ENCODE results near the gene MEX3D. TPM values are rescaled to one million over a fixed set of nuclear protein-coding genes. Genes with fewer than 3 reads are reported as not detected.

Gene MEX3D
- total and polyA plus RNA-seq, 3 donors from 2014 or later, result 45.6 to 211 (median 127) TPM

DNA sequence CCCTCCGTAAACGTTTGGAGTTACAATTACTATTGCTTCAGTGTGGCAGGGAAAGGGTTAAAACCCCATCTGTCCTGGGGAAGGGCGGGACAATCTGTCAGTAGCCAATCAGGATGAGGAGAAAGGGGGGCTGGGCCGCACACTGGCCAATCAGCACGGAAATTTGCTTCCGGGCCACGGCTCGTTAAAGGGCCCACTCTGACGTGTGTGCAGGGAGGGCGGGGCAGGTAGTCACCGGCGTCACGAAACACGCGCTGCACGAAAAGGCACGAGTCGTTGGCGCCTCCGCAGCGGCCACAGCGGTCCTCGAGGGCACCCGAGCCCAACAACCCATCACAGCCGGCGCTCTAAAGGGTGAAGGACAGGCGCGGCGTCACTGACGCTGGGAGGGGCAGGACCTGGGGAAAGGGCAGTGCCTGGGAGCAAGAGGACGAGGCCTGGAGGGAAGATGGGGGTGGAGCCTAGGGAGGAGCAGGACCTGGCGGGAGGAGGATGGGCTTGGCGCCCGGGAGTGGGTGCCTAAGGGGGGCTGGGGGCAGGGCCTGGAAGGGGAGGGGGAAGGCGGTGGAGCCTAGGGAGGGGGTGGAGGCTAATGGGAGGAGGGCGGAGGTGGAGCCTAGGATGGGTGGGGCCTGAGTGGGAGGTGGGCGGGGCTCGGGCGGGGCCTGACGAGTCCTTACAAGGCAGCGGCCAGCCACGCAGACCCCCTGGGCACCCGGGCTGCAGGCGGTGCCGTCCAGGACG lies 60.2 kb downstream of the MEX3D start:
- no peaks in the 10 kb centered on the region for H3K27me3 ChIP-seq

GRCh38 chr19:1507192-1507660 lies 60.9 kb downstream of the MEX3D start:
- peak overlapping the region; percentile 84 to 89 for H3K27ac ChIP-seq
- H3K36me3 ChIP-seq (ENCODE audit: low read depth, missing control alignments), result no peaks in the 10 kb centered on the region
- DNase-seq, result no peak
- no peaks in the 10 kb centered on the region for H3K27me3 ChIP-seq
- peaks cover 32% of the 10 kb centered on the region for H3K4me1 ChIP-seq
- peak overlapping the region in 1 of 2 donors; percentile 57 for H3K4me3 ChIP-seq
- WGBS, 2 donors, result 63 to 94% methylated on average over 2 to 23 of the region's 23 CpGs
- no peaks in the 10 kb centered on the region for H3K9me3 ChIP-seq
- TF ChIP-seq POLR2A (IDR thresholded peaks at IDR 0.05) (no peak), CTCF (IDR thresholded peaks at IDR 0.05) (no peak)
- intact Hi-C loops (cut with DNase I; ENCODE audit: low total_unique reads), result no loop called here

More for the DNA sequence above, 60.2 kb downstream of the MEX3D start:
- H3K4me1 ChIP-seq, result peaks cover 32% of the 10 kb centered on the region
- intact Hi-C loops (cut with DNase I; ENCODE audit: low total_unique reads), result no loop called here
- peak overlapping the region; percentile 39 to 57 for H3K4me3 ChIP-seq
- peak overlapping the region; percentile 84 to 89 for H3K27ac ChIP-seq
- WGBS, 2 donors, result 1% methylated on average over 23 to 35 of the region's 46 CpGs
- no peaks in the 10 kb centered on the region for H3K36me3 ChIP-seq (ENCODE audit: low read depth, missing control alignments)
- peak in 2 of 3 experiments; percentile 22 to 24 for TF ChIP-seq CTCF (IDR thresholded peaks at IDR 0.05)
- TF ChIP-seq POLR2A (IDR thresholded peaks at IDR 0.05), result no peak
- peak; percentile 95 for DNase-seq
- no peaks in the 10 kb centered on the region for H3K9me3 ChIP-seq

GRCh38 chr19:1505991-1506881 lies 61.9 kb downstream of the MEX3D start:
- H3K27ac ChIP-seq, result no peak overlapping the region
- 90 to 96% methylated on average over 31 to 45 of the region's 45 CpGs for WGBS, 2 donors
- TF ChIP-seq POLR2A (IDR thresholded peaks at IDR 0.05) (no peak), CTCF (IDR thresholded peaks at IDR 0.05) (no peak)
- H3K27me3 ChIP-seq, result no peaks in the 10 kb centered on the region
- no peaks in the 10 kb centered on the region for H3K36me3 ChIP-seq (ENCODE audit: low read depth, missing control alignments)
- H3K4me3 ChIP-seq, result no peak overlapping the region
- DNase-seq, result no peak
- intact Hi-C loops (cut with DNase I; ENCODE audit: low total_unique reads), result no loop called here
- peaks cover 26% of the 10 kb centered on the region for H3K4me1 ChIP-seq
- H3K9me3 ChIP-seq, result no peaks in the 10 kb centered on the region

DNA sequence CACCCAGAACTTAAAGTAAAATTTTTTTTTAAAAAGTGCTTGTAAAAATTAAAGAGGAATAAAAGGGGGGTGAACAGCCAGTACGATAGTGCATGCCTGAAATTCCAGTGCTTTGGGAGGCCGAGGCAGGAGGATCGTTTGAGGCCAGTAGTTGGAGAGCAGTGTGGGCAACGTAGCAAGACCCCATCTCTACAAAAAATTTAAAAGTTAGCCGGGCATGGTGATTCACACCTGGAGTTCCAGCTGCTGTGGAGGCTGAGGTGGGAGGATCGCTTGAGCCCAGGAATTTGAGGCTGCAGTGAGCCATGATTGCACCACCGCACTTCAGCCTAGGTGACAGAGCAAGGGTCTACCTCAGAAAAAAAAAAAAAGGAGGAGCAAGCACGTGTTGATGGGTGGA lies 63.1 kb downstream of the MEX3D start:
- DNase-seq, result no peak
- Histone ChIP-seq H3K27me3 (no peaks in the 10 kb centered on the region), H3K36me3 (ENCODE audit: low read depth, missing control alignments) (no peaks in the 10 kb centered on the region), H3K9me3 (no peaks in the 10 kb centered on the region), H3K27ac (no peak overlapping the region), H3K4me1 (peaks cover 21% of the 10 kb centered on the region), H3K4me3 (no peak overlapping the region)
- intact Hi-C loops (cut with DNase I; ENCODE audit: low total_unique reads), result no loop called here
- no peak for TF ChIP-seq CTCF (IDR thresholded peaks at IDR 0.05)
- TF ChIP-seq POLR2A (IDR thresholded peaks at IDR 0.05), result no peak
- 73 to 85% methylated on average over 8 of the region's 8 CpGs for WGBS, 2 donors

Small RNAs within 50 kb of the gene (small RNA-seq; reads per million reads assigned to genes)
- gene AC005943.2 (0 reads per million in 2 donors), gene RN7SL477P (0 reads per million in 2 donors), gene RNU6-1223P (0 reads per million in 2 donors)

Other genes starting within 250 kb of the MEX3D start
- gene NDUFS7, start 184.4 kb downstream of the MEX3D start, total RNA-seq, result 100 to 1,000 TPM; 170 to 176 TPM
- 172 TPM for gene NDUFS7, start 184.4 kb downstream of the MEX3D start, polyA plus RNA-seq (ENCODE audit: insufficient read depth, low read depth, low replicate concordance)
- gene GAMT, start 166.8 kb downstream of the MEX3D start, total RNA-seq, result 100 to 1,000 TPM; 144 to 191 TPM
- 92.2 TPM for gene GAMT, start 166.8 kb downstream of the MEX3D start, polyA plus RNA-seq (ENCODE audit: insufficient read depth, low read depth, low replicate concordance)
- 10 to 100 TPM; 97.9 to 99.6 TPM for gene DAZAP1, start 160.7 kb downstream of the MEX3D start, total RNA-seq
- gene DAZAP1, start 160.7 kb downstream of the MEX3D start, polyA plus RNA-seq (ENCODE audit: insufficient read depth, low read depth, low replicate concordance), result 215 TPM
- gene RPS15, start 129.9 kb downstream of the MEX3D start, total RNA-seq, result 1,000 to 10,000 TPM; 1,248 to 1,750 TPM
- gene RPS15, start 129.9 kb downstream of the MEX3D start, polyA plus RNA-seq (ENCODE audit: insufficient read depth, low read depth, low replicate concordance), result 768 TPM
- gene APC2, start 118.2 kb downstream of the MEX3D start, total RNA-seq, result 1 to 10 TPM; 4.6 to 5.9 TPM
- gene APC2, start 118.2 kb downstream of the MEX3D start, polyA plus RNA-seq (ENCODE audit: insufficient read depth, low read depth, low replicate concordance), result 2.8 TPM
- gene C19orf25, start 89.1 kb downstream of the MEX3D start, total RNA-seq, result 10 to 100 TPM; 55.4 to 72.5 TPM
- 39.3 TPM for gene C19orf25, start 89.1 kb downstream of the MEX3D start, polyA plus RNA-seq (ENCODE audit: insufficient read depth, low read depth, low replicate concordance)
- 100 to 1,000 TPM; 108 to 203 TPM for gene PCSK4, start 78.0 kb downstream of the MEX3D start, total RNA-seq
- 179 TPM for gene PCSK4, start 78.0 kb downstream of the MEX3D start, polyA plus RNA-seq (ENCODE audit: insufficient read depth, low read depth, low replicate concordance)
- 100 to 1,000 TPM; 429 to 454 TPM for gene REEP6, start 77.1 kb downstream of the MEX3D start, total RNA-seq
- gene REEP6, start 77.1 kb downstream of the MEX3D start, polyA plus RNA-seq (ENCODE audit: insufficient read depth, low read depth, low replicate concordance), result 386 TPM
- gene ADAMTSL5, start 55.3 kb downstream of the MEX3D start, total RNA-seq, result 10 to 100 TPM; 10.7 to 17.9 TPM
- gene ADAMTSL5, start 55.3 kb downstream of the MEX3D start, polyA plus RNA-seq (ENCODE audit: insufficient read depth, low read depth, low replicate concordance), result 7.2 TPM
- gene PLK5, start 44.2 kb downstream of the MEX3D start, total RNA-seq, result 10 to 100 TPM; 13.4 to 31.5 TPM
- 2.4 TPM for gene PLK5, start 44.2 kb downstream of the MEX3D start, polyA plus RNA-seq (ENCODE audit: insufficient read depth, low read depth, low replicate concordance)
- 100 to 1,000 TPM; 146 to 153 TPM for gene MBD3, start 24.5 kb upstream of the MEX3D start, total RNA-seq
- 78.3 TPM for gene MBD3, start 24.5 kb upstream of the MEX3D start, polyA plus RNA-seq (ENCODE audit: insufficient read depth, low read depth, low replicate concordance)
- gene UQCR11, start 37.1 kb upstream of the MEX3D start, total RNA-seq, result 10 to 100 TPM; 45.8 to 60.8 TPM
- 105 TPM for gene UQCR11, start 37.1 kb upstream of the MEX3D start, polyA plus RNA-seq (ENCODE audit: insufficient read depth, low read depth, low replicate concordance)
- 100 to 1,000 TPM; 330 to 423 TPM for gene TCF3, start 84.3 kb upstream of the MEX3D start, total RNA-seq
- gene TCF3, start 84.3 kb upstream of the MEX3D start, polyA plus RNA-seq (ENCODE audit: insufficient read depth, low read depth, low replicate concordance), result 157 TPM
- under 1 TPM; 0.25 to 0.39 TPM for gene ONECUT3, start 185.2 kb upstream of the MEX3D start, total RNA-seq
- 0.13 TPM for gene ONECUT3, start 185.2 kb upstream of the MEX3D start, polyA plus RNA-seq (ENCODE audit: insufficient read depth, low read depth, low replicate concordance)
- gene ATP8B3, start 244.0 kb upstream of the MEX3D start, total RNA-seq, result 10 to 100 TPM; 33.2 to 38.0 TPM
- gene ATP8B3, start 244.0 kb upstream of the MEX3D start, polyA plus RNA-seq (ENCODE audit: insufficient read depth, low read depth, low replicate concordance), result 84.2 TPM